ENCODE data around the gene SPN.
"Not testable (repeated sequence)": the region's sequence is repeated elsewhere in the genome, so short reads cannot be mapped to it uniquely, and the experiment has no call there.

DNA sequence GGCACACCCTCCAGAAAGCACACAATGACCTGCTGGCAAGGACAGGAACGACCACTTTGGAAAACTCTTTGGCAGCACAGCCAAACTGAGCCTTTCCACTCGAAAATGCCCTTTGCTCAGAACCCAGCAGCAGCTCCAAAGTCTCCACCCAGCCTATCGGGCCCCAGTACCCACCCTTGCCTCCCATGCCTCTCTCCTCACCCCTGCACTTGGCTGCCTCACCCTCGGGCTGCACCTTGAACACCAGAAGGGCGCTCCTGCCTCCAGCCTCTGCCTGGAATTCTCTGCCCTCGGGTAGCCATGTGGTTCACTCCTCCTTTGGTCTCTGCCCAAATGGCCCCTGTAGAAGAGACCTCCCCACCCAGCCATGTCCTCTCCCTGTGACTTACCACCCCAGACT lies 46.9 kb upstream of the SPN start:
- not testable (repeated sequence) for TF ChIP-seq FOXM1 (IDR thresholded peaks at IDR 0.05; ENCODE audit: borderline replicate concordance); SP1 (IDR thresholded peaks at IDR 0.05); ELF4 (IDR thresholded peaks at IDR 0.05); SUZ12 (IDR thresholded peaks at IDR 0.05); FOXK2 (IDR thresholded peaks at IDR 0.05); BHLHE40 (IDR thresholded peaks at IDR 0.05; ENCODE audit: borderline replicate concordance); LEF1 (IDR thresholded peaks at IDR 0.05; ENCODE audit: borderline replicate concordance); ZNF384 (IDR thresholded peaks at IDR 0.05); ARNT (IDR thresholded peaks at IDR 0.05); CTBP1 (IDR thresholded peaks at IDR 0.05; ENCODE audit: borderline replicate concordance); L3MBTL2 (conservative IDR thresholded peaks at IDR 0.05)

Measured in HEK293T (cell line).